Skeletal muscle cell (primary cell): Measurements from ENCODE around the gene FAM217B.
"Not testable (repeated sequence)": the region's sequence is repeated elsewhere in the genome, so short reads cannot be mapped to it uniquely, and the experiment has no call there.

Experiments
- DNase-seq: peaks from one replicate; pipeline ENCODE4 v3.0.0-alpha.2; 2010; ENCODE audit warnings: low read depth
- H3K4me3 ChIP-seq: 2 replicates; pipeline ENCODE4 v1.5.1; 2011; ENCODE audit warnings: low read depth, mild to moderate bottlenecking, control low read depth, low read length, moderate library complexity

FAM217B gene

DNA sequence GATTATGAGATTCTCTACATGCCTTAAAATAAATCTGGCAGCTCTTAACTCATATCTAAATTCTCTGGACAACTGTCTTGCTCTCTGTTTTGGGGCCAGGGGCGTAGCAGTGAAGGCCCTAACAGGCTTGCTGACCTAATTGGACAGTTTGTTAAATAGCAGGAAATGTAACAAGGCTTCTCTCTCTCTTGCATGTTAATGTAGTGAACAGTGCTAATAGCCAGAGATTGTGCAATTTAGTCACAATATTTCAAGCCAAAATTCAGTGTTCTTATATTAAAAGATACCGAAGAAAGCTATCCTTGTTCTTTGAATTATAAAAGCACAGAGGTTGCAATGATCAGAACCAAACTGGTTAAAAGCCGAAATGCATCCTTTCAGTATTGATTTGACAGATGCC lies 3.0 kb upstream of the FAM217B start:
- no peak overlapping the region for H3K4me3 ChIP-seq
- no peak for DNase-seq

DNA sequence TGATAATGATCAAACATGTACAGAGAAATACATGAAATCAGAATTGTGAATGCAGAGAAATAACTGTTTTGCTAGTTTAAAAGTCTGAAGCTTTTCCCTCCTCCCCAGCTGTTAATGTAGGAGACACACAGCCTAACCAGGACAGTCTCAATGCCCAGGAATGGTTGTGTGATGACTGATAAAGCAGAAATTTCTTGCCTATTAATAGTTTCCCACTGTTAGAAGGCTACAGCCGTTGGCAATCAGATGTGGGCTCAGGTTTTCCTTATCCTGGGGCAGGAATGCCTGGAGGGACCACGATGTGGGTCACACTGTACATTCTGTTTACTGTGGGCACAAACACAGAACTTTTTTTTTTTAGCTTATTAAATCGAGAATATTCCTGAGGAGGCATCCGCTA lies 2.0 kb upstream of the FAM217B start:
- H3K4me3 ChIP-seq, result no peak overlapping the region

DNA sequence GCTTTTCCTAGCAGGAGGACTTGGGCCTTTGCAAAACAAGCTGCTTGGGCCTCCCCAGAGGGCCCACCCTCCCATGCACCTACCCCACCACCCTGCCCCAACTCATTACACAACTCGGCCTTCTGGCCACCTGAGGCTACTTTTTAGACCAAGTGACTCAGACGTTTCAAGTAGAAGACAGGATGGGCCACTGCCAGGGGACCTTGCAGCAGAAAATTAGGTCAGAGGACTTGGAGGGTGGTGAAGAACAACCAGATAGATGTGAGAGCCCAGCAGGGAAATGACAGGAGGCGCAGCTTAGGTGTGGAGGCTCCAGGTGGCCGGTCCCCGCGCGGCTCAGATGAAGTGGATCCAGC lies 1.5 kb upstream of the FAM217B start:
- DNase-seq, result no peak
- H3K4me3 ChIP-seq, result no peak overlapping the region

More for the DNA sequence above, 2.0 kb upstream of the FAM217B start:
- DNase-seq, result no peak

DNA sequence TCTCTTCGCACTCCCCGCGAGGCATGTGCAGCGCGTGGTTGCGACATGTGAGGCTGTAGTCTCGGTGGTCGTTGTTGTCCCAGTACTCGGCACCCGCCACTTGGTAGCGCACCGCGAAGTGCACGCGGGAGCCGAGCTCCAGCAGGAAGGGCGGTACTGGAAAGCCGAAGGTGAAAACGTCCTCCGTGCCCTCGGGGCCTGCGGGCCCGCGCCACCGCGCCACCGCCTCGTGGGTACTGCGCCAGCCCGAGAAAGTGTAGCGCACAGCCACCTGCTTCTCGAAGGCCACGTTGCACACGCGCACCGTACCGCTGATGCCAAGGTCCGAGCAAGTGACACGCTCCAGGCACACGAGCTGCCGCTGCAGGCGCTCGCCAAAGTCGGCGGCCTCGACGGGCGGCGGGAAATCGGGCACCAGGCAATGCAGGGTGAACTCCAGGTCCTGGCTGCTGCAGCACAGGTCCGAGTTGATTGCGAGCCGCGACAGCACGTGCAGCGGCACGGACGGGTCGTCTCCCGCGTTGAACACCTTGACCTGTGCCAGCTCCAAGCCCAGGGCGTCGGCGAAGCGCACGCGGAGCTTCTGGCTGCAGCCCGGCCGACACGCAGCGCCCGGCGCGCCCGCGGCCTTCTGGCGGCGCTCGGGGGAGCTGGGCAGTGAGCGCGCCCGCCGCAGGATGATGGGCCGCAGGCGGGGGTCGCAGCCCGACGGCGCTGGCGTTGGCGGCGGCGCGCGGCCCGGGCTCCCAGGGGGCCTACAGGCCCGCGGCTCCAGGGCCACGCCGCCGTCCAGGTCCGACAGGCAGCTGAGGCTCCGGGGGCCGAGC lies 924 bp upstream of the FAM217B start:
- H3K4me3 ChIP-seq, result peak overlapping the region; percentile 81

DNA sequence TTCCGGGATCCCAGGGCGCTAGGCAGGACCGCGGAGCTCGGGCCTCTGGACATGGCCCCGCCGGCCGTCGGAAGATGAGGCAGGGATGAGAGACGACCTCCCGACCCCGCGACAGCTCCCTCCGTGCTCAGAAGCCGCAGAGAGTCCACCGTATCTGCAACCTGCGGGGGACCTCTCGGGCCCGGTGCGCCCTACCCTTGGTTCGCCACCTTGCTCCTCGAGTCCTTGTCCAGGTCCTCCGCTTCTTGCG lies 385 bp upstream of the FAM217B start:
- H3K4me3 ChIP-seq, result peak overlapping the region; percentile 81
- no peak for DNase-seq

More for the DNA sequence above, 924 bp upstream of the FAM217B start:
- no peak for DNase-seq

DNA sequence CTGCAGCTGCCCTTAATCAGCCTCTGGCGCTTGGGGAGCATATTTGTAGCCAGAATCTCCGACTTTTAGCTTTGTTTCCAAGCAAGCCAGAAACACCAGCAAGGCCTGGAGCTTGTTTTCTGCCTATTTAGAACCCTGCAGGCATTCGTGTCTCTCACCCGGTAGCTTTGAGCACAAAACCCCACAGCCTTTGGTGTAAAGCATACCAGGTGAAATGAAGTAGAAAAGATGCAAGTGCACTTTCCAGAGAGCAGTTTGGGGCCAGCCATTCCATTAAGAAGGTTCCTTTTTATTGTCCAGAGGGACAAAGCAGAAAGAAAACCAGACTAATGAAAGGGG lies 736 bp downstream of the FAM217B start:
- DNase-seq, result no peak

DNA sequence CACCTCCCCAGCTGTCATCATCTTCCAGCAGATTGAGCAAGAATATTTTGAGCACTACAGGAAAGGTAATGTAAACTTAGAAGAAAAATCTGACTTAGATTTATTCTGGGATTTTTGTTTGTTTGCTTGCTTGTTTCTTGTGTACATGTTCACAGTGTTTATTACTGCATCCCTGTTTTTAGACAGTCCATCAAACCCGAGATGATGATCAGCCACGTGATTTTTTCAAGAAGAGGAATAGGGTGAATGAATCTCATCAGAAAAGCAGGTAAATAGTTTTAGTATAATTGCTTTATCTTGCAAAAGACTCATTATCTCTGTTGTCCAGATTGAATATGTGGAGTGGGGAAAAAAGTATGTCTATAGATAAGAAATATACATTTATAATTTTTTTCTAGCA lies 2.1 kb downstream of the FAM217B start:
- DNase-seq, result no peak
- no peak overlapping the region for H3K4me3 ChIP-seq

More for the DNA sequence above, 736 bp downstream of the FAM217B start:
- H3K4me3 ChIP-seq, result peak overlapping the region; percentile 81

DNA sequence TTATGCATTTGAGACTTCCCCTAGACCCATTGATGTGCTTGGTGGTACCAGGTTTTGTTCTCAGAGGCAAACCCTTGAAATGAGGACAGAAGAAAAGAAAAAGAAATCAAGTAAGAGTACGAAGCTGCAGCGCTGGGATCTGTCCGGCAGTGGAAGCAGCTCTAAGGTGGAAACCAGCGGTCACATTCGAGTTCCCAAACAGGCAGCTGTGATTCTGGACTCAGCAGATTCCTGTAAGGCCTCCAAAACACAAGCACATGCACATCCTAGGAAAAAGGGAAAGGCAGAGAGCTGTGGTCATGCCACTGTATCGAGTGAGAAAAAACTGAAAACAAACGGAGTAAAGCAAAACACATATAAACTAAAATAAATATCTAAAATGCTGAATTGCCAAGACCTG lies 4.5 kb downstream of the FAM217B start:
- no peak overlapping the region for H3K4me3 ChIP-seq
- DNase-seq, result no peak

DNA sequence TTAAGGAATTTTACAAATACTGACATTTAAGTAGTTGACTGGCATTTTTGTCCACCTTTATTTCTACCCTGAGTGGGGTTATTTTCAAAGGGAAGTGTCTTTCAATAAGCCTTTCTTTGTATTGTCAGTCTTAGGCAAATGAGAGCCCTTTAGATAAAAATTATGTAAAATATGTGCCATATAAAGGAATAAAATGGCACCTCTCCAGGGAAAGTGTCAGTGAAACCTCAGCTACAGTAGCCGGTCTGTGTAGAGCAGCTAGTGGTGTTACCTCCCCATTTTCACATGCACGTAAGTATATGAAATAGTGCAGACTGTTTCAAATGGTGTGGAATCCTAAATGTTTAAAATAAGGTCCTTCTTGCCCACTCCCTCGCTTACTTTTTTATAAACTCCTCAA lies 5.0 kb downstream of the FAM217B start:
- DNase-seq, result no peak
- H3K4me3 ChIP-seq, result no peak overlapping the region

DNA sequence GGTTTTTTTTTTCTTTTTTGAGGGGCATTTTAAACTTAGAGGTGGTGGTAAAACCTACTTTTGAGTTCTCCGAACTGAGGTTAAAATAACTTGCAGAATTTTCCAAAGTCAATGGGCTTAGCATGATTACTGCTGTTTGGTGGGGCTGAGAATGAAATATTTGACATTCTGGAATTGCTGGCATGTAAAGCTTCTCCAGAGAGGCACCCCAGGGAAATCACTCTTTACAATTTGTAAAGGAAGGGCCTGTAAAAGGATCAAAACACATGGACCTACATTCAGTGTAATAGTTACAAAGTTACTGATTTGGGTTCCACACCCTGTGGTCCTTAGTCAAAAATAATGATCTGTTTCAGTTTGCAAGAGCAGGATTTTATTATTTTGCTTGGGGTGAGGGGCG lies 5.5 kb downstream of the FAM217B start:
- DNase-seq, result no peak

DNA sequence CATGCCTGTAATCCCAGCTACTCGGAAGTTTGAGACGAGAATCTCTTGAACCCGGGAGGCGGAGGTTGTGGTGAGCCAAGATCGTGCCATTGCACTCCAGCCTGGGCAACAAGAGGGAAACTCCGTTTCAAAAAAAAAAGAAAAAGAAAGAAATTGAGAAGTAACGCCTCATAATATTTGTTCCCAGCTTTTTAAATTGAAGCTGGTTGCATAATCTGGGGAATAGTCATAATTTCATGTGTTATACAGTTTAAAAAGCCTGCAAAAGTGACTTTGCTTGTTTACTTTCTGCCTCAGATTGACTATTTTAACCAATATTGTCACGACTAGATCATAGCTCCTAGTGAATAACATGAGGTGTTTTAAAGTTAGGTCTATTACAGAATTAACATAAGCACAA lies 7.2 kb downstream of the FAM217B start:
- H3K4me3 ChIP-seq, result no peak overlapping the region
- DNase-seq, result no peak

More for the DNA sequence above, 5.5 kb downstream of the FAM217B start:
- H3K4me3 ChIP-seq, result no peak overlapping the region

DNA sequence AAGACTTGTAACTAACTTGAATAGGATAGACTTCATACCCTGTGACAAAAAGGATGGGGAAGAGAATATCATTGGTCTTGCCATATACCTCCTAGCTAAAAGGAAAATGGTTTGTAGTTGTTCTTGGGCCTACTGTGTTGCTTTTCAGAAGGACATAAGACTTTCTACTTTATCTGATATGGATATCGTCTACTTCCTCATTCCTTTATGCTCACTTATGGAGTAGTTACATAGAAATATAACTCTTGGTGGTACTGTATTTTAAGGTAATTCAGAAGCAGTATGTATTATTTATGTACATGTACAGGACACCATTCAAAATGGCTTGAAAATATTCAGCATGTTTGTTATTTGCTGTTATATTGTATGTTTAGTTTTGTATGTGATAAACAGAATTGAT lies 8.0 kb downstream of the FAM217B start:
- no peak for DNase-seq
- H3K4me3 ChIP-seq, result no peak overlapping the region

DNA sequence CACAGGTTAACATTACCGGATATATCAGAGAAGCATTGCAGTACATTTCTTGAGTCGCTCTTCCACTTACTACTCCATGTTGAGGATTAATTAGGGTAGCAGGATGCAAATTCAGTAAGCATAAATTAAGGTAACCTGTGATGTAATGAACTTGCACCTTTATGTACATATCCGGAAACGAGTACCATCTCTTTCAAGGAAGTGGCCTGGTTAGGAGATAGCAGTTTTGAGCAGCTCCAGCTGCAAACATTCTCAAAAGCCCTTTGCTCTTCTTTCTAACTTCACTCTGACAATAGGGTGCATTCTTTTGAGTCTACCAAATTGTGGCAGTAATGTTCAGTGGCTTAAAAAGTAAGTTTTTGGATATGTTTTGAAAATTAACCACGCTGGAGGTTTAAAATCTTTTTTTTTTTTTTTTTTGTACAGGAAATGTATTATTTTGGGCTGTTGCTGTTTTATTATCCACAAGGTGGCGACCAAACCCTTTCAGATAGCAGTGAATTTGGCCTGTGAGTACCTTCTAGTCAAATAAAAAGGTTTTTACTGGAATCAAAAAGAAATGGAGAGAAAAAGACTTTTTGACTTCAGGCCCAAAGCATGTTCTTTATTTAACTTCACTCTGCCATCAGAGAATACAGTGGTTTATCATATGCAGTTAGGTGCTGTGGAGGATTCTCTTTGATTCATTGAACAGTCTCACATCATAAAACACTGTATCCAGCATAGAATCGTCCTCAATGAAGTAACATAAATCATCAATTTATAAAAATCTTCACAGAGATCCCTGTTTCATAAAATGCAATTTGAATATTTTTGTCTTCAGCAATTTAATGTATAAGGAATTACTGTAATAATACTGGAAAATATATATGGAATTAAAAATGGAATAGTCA lies 8.9 kb downstream of the FAM217B start:
- peak; percentile 18 for DNase-seq
- no peak overlapping the region for H3K4me3 ChIP-seq

DNA sequence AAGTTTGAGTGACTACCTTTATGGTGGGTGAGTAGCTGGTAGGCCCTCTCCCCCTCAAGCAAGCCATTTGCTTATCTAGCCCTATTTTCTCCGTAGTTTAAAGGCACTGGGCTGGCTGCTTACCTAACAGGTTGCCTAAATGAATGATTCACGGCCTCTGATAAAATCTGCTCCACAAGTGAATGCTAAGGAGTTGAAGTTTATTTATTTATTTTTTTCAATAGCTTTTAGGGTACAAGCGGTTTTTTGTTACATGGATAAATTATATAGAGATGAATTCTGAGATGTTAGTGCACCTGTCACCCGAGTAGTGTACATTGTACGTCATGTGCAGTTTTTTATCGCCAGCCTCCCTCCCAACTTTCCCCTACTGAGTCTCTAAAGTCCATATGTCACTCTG lies 9.7 kb downstream of the FAM217B start:
- DNase-seq, result no peak
- H3K4me3 ChIP-seq, result no peak overlapping the region

DNA sequence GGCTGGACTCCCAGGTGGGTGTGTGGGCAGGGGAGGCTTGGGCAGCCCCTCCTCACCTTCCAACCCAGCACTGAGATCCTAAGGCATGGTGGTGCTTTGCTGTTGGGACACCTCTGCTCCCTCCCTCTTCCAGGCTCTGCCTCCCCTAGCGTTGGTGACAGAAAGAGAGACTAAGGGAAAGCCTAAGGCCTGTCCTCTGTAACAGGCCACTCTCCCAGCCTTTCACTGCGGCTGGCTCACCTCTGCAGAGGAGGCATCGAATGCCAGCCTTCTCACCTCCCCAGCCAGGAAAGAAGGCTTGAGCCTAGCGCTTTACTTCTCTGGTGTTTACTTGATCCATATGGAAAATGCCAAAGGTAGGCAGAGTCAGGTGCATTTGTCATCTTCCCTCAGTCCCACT lies 14.5 kb downstream of the FAM217B start:
- DNase-seq, result no peak
- no peak overlapping the region for H3K4me3 ChIP-seq

DNA sequence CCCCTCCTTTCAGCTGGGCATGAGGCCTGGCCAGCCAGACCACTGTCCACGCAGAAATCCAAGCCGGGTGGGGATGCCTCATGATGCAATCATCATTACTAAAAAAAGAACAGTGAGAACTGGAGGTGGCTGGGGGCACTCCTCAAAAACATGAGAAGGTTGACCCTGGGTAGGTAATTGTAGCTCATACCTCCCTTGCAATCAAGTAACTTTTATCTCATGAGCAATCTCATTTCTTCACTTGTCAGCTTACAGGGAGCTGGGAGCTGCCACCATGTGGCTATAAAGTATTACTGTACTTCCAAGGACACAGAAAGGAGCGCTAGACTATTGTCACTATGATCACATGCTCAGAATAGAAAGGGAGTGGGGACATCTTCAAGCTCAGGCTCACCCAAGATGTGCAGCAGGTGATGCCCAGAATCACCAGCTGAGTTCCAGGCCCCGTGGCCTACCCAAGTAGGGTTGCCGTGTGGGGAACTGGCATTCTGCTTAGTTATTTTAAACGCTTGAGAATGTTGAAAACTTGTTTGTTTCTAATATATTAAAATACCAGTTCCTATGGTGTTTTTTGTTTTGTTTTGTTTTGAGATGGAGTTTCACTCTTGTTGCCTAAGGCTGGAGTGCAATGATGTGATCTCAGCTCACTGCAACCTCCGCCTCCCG lies 15.1 kb downstream of the FAM217B start:
- DNase-seq, result no peak
- no peak overlapping the region for H3K4me3 ChIP-seq

DNA sequence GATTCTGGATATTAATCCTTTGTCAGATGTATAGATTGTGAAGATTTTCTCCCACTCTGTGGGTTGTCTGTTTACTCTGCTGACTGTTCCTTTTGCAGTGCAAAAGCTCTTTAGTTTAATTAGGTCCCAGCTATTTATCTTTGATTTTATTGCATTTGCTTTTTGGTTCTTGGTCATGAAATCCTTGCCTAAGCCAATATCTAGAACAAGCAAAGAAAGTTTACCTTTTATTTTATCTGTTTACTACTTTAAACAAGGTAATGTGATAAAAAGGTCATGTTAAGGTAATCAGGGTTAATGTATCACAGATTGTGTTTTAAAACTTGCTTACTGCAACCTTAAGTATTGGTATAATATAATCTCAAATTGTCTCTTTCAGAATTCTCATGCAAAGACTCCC lies 17.4 kb downstream of the FAM217B start:
- not testable (repeated sequence) for H3K4me3 ChIP-seq, DNase-seq

DNA sequence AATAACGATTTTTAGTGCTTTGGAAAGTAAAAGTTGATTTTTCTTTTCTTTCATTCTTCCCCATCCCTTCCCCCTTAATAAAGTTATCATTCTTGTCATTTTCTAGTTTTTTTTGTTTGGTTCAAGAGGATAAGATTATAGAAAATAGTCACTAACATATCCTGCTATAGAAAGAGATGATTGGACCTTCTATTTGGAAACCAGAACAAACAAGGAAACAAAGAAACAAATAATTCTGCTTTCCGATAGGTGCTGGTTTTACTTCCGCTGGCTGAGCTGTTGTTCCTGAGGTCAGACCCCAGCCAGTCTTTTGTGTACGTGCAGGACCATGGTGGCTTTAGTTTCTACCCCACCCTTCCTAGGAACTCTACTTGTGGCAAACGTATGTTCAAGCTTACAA lies 17.9 kb downstream of the FAM217B start, which contains the start of gene CDH26:
Gene CDH26, plus strand, starts transcription at position 301 of the 400 bp plus-strand sequence. CDS start 304 bp downstream, outside the sequence.
- no peak for DNase-seq

DNA sequence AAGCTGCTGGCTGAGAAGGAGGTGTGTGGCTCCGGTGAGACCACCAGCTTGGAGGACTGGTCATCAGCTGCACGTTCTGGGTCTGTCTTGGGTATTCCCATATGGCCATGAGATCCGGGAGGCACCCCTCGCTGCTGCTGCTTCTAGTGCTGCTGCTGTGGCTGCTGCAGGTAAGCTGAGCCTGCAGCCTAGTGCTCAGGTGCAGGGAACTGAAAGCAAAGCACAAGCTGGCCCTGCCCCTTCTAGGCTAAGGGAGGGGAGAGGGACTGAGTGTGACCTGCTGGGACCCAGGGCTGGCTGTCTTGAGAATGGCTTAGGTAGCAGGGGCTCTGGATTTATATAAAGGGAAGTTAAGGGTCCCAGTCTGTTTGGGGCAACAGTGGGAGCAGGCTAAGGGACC lies 18.4 kb downstream of the FAM217B start:
- no peak for DNase-seq
- H3K4me3 ChIP-seq, result no peak overlapping the region

More for the DNA sequence above, 17.9 kb downstream of the FAM217B start, which contains the start of gene CDH26:
- no peak within 1 kb of the TSS for H3K4me3 ChIP-seq

DNA sequence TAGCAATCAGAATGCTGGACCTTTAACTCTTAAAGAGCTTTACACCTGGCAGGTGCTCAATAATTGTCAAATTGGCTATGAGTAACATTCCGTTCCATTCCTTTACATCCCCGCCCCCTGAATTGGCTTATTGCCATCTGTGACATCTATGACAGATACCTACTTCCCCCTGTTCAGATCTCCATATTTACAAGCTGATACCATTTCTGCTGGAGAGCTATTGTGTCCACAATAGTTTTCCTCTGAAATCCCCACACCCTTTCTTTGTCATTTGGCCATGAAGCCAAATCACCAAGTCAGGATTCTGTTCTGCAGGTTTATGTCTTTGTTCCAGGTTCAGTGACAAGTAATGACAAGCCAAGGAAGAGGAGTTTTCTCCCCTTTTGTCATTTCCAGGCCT lies 21.2 kb downstream of the FAM217B start:
- H3K4me3 ChIP-seq, result no peak overlapping the region
- DNase-seq, result no peak
